H7 (cell line): ENCODE data around the gene HIVEP2. TPM values are rescaled to one million over a fixed set of nuclear protein-coding genes. Genes with fewer than 3 reads are reported as not detected.

ENCODE experiments used
- DNase-seq: peaks from one replicate; pipeline ENCODE4 v3.0.0; 2012
- H3K27me3 ChIP-seq: 2 replicates; pipeline ENCODE4 v1.6.0; 2011; ENCODE audit warnings: mild to moderate bottlenecking, low read length; ENCODE audit not compliant: control insufficient read depth, insufficient read depth
- H3K36me3 ChIP-seq: replicated peaks from 2 replicates; pipeline ENCODE4 v1.5.1; 2011; ENCODE audit warnings: low read length; ENCODE audit not compliant: control insufficient read depth, insufficient read depth
- H3K4me3 ChIP-seq: 2 replicates; pipeline ENCODE4 v1.5.1; 2011; ENCODE audit warnings: low read depth, mild to moderate bottlenecking, control low read depth, low read length, moderate library complexity; ENCODE audit not compliant: insufficient read depth
- total RNA-seq: library from RNA; depleted of rRNA; stranded (reverse); fragments of >200 nt; shearing (Covaris generic); gene quantifications from 2 replicates; pipeline ENCODE4 v1.2.3, GENCODE V29; 2014

HIVEP2 gene
- total RNA-seq, 1 experiment from 2014 or later, result 4.1 TPM

- DNase-seq, result no peak
- Histone ChIP-seq H3K27me3 (no peaks in the 10 kb centered on the region), H3K36me3 (no peaks in the 10 kb centered on the region), H3K4me3 (no peak overlapping the region)
These were observed 8.6 kb upstream of the HIVEP2 start for GRCh38 chr6:142953373-142954273.

- no peaks in the 10 kb centered on the region for H3K27me3 ChIP-seq
- no peaks in the 10 kb centered on the region for H3K36me3 ChIP-seq
- DNase-seq, result no peak
- no peak overlapping the region for H3K4me3 ChIP-seq
These were observed 7.6 kb upstream of the HIVEP2 start for GRCh38 chr6:142952614-142953013.

GRCh38 chr6:142950291-142950690, 5.3 kb upstream of the HIVEP2 start:
- no peak overlapping the region for H3K4me3 ChIP-seq
- no peak for DNase-seq
- H3K36me3 ChIP-seq, result no peaks in the 10 kb centered on the region
- no peaks in the 10 kb centered on the region for H3K27me3 ChIP-seq

- DNase-seq, result no peak
- Histone ChIP-seq H3K27me3 (no peaks in the 10 kb centered on the region), H3K4me3 (peak overlapping the region; percentile 94), H3K36me3 (no peaks in the 10 kb centered on the region)
These were observed 2.9 kb upstream of the HIVEP2 start for GRCh38 chr6:142947714-142948480.

- peak; percentile 81 for DNase-seq
- Histone ChIP-seq H3K27me3 (no peaks in the 10 kb centered on the region), H3K36me3 (no peaks in the 10 kb centered on the region), H3K4me3 (peak overlapping the region; percentile 94)
These were observed 2.1 kb upstream of the HIVEP2 start for GRCh38 chr6:142946924-142947713.

- DNase-seq, result peak; percentile 93
- peak overlapping the region; percentile 94 for H3K4me3 ChIP-seq
- no peaks in the 10 kb centered on the region for H3K36me3 ChIP-seq
- H3K27me3 ChIP-seq, result no peaks in the 10 kb centered on the region
These were observed 1.4 kb upstream of the HIVEP2 start for GRCh38 chr6:142946181-142946923.

- Histone ChIP-seq H3K27me3 (no peaks in the 10 kb centered on the region), H3K4me3 (peak overlapping the region; percentile 94), H3K36me3 (no peaks in the 10 kb centered on the region)
- DNase-seq, result peak; percentile 81
These were observed 637 bp upstream of the HIVEP2 start for GRCh38 chr6:142945446-142946180.

GRCh38 chr6:142944124-142945048, 590 bp downstream of the HIVEP2 start:
- no peaks in the 10 kb centered on the region for H3K27me3 ChIP-seq
- peak overlapping the region; percentile 94 for H3K4me3 ChIP-seq
- peak; percentile 77 for DNase-seq
- no peaks in the 10 kb centered on the region for H3K36me3 ChIP-seq

GRCh38 chr6:142943711-142944123, 1.3 kb downstream of the HIVEP2 start:
- H3K4me3 ChIP-seq, result peak overlapping the region; percentile 94
- no peaks in the 10 kb centered on the region for H3K27me3 ChIP-seq
- DNase-seq, result peak; percentile 15
- no peaks in the 10 kb centered on the region for H3K36me3 ChIP-seq

- H3K4me3 ChIP-seq, result no peak overlapping the region
- H3K36me3 ChIP-seq, result no peaks in the 10 kb centered on the region
- DNase-seq, result no peak
- H3K27me3 ChIP-seq, result no peaks in the 10 kb centered on the region
These were observed 2.2 kb downstream of the HIVEP2 start for GRCh38 chr6:142942805-142943227.

- H3K4me3 ChIP-seq, result no peak overlapping the region
- no peak for DNase-seq
- H3K27me3 ChIP-seq, result no peaks in the 10 kb centered on the region
- no peaks in the 10 kb centered on the region for H3K36me3 ChIP-seq
These were observed 2.7 kb downstream of the HIVEP2 start for GRCh38 chr6:142942238-142942637.

GRCh38 chr6:142941018-142941417, 4.0 kb downstream of the HIVEP2 start:
- no peak for DNase-seq
- H3K4me3 ChIP-seq, result no peak overlapping the region
- no peaks in the 10 kb centered on the region for H3K36me3 ChIP-seq
- no peaks in the 10 kb centered on the region for H3K27me3 ChIP-seq
